ENCODE measurements around the gene TAGLN2. TPM values are rescaled to one million over a fixed set of nuclear protein-coding genes. Genes with fewer than 3 reads are reported as not detected.

Gene TAGLN2
- total RNA-seq, 1 experiment from 2014 or later: 66.9 TPM

DNA sequence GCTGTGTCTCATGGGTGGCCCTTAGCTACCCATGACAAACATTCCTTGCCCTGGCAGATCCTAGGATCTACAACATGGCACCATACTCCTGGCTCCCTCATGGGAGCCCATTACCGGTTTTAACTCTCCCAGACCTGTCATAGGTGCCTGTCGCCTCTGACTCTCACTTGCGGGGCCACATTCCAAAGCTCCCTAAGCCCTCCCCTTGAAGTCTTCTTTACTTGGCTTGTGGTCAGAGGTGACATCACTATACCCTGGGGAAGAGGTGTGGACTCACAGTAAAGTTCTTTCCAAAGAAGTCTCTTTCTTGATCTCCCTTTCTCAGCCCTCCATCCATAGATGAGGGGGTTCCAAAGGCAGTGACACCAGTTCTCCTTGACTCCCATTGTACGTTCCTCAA, 34.1 kb upstream of the TAGLN2 start:
- ATAC-seq (no peak), DNase-seq (ENCODE audit: low spot score) (no peak)
- Mint-ChIP-seq H3K36me3 (no peaks in the 10 kb centered on the region), H3K27ac (0 out of 2 replicates have a peak overlapping the region, but pooled peaks have one; percentile 13), H3K4me1 (peaks cover 3% of the 10 kb centered on the region), H3K27me3 (ENCODE audit: low read depth) (peaks cover 4% of the 10 kb centered on the region), H3K4me3 (no peak overlapping the region), H3K9me3 (no peaks in the 10 kb centered on the region)
- TF ChIP-seq, protein P1, sequence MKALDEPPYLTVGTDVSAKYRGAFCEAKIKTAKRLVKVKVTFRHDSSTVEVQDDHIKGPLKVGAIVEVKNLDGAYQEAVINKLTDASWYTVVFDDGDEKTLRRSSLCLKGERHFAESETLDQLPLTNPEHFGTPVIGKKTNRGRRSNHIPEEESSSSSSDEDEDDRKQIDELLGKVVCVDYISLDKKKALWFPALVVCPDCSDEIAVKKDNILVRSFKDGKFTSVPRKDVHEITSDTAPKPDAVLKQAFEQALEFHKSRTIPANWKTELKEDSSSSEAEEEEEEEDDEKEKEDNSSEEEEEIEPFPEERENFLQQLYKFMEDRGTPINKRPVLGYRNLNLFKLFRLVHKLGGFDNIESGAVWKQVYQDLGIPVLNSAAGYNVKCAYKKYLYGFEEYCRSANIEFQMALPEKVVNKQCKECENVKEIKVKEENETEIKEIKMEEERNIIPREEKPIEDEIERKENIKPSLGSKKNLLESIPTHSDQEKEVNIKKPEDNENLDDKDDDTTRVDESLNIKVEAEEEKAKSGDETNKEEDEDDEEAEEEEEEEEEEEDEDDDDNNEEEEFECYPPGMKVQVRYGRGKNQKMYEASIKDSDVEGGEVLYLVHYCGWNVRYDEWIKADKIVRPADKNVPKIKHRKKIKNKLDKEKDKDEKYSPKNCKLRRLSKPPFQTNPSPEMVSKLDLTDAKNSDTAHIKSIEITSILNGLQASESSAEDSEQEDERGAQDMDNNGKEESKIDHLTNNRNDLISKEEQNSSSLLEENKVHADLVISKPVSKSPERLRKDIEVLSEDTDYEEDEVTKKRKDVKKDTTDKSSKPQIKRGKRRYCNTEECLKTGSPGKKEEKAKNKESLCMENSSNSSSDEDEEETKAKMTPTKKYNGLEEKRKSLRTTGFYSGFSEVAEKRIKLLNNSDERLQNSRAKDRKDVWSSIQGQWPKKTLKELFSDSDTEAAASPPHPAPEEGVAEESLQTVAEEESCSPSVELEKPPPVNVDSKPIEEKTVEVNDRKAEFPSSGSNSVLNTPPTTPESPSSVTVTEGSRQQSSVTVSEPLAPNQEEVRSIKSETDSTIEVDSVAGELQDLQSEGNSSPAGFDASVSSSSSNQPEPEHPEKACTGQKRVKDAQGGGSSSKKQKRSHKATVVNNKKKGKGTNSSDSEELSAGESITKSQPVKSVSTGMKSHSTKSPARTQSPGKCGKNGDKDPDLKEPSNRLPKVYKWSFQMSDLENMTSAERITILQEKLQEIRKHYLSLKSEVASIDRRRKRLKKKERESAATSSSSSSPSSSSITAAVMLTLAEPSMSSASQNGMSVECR (CRISPR knock-in tag; IDR thresholded peaks at IDR 0.05; ENCODE audit: borderline replicate concordance): no peak
- TF ChIP-seq, protein P2, sequence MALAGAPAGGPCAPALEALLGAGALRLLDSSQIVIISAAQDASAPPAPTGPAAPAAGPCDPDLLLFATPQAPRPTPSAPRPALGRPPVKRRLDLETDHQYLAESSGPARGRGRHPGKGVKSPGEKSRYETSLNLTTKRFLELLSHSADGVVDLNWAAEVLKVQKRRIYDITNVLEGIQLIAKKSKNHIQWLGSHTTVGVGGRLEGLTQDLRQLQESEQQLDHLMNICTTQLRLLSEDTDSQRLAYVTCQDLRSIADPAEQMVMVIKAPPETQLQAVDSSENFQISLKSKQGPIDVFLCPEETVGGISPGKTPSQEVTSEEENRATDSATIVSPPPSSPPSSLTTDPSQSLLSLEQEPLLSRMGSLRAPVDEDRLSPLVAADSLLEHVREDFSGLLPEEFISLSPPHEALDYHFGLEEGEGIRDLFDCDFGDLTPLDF (CRISPR knock-in tag; IDR thresholded peaks at IDR 0.05): no peak
- TF ChIP-seq, protein P3, sequence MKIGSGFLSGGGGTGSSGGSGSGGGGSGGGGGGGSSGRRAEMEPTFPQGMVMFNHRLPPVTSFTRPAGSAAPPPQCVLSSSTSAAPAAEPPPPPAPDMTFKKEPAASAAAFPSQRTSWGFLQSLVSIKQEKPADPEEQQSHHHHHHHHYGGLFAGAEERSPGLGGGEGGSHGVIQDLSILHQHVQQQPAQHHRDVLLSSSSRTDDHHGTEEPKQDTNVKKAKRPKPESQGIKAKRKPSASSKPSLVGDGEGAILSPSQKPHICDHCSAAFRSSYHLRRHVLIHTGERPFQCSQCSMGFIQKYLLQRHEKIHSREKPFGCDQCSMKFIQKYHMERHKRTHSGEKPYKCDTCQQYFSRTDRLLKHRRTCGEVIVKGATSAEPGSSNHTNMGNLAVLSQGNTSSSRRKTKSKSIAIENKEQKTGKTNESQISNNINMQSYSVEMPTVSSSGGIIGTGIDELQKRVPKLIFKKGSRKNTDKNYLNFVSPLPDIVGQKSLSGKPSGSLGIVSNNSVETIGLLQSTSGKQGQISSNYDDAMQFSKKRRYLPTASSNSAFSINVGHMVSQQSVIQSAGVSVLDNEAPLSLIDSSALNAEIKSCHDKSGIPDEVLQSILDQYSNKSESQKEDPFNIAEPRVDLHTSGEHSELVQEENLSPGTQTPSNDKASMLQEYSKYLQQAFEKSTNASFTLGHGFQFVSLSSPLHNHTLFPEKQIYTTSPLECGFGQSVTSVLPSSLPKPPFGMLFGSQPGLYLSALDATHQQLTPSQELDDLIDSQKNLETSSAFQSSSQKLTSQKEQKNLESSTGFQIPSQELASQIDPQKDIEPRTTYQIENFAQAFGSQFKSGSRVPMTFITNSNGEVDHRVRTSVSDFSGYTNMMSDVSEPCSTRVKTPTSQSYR (CRISPR knock-in tag; IDR thresholded peaks at IDR 0.05): no peak
- TF ChIP-seq GRHL2 (CRISPR knock-in tag; IDR thresholded peaks at IDR 0.05; ENCODE audit: insufficient replicate concordance, severe bottlenecking) (no peak), NFYB (CRISPR knock-in tag; conservative IDR thresholded peaks at IDR 0.05; ENCODE audit: low read depth) (no peak), NFE2L1 (CRISPR knock-in tag; IDR thresholded peaks at IDR 0.05) (no peak), ZNF416 (CRISPR knock-in tag; IDR thresholded peaks at IDR 0.05) (no peak), ZNF232 (CRISPR knock-in tag; IDR thresholded peaks at IDR 0.05) (no peak), CREB1 (CRISPR knock-in tag; IDR thresholded peaks at IDR 0.05) (no peak), RELA (CRISPR knock-in tag; IDR thresholded peaks at IDR 0.05; ENCODE audit: borderline replicate concordance) (no peak), ZNF317 (CRISPR knock-in tag; IDR thresholded peaks at IDR 0.05; ENCODE audit: borderline replicate concordance, low read depth) (no peak)
- TF ChIP-seq, protein P4, sequence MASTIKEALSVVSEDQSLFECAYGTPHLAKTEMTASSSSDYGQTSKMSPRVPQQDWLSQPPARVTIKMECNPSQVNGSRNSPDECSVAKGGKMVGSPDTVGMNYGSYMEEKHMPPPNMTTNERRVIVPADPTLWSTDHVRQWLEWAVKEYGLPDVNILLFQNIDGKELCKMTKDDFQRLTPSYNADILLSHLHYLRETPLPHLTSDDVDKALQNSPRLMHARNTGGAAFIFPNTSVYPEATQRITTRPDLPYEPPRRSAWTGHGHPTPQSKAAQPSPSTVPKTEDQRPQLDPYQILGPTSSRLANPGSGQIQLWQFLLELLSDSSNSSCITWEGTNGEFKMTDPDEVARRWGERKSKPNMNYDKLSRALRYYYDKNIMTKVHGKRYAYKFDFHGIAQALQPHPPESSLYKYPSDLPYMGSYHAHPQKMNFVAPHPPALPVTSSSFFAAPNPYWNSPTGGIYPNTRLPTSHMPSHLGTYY (CRISPR knock-in tag; IDR thresholded peaks at IDR 0.05): no peak
- ChIA-PET CTCF (interaction anchor here (0.7 to 2.0 kb wide), 3 partner anchors 14 to 659 kb away, joined by 3 to 4 read pairs (median 4); partner anchors contain the start of gene IGSF9), POLR2A (no interaction called here)

DNA sequence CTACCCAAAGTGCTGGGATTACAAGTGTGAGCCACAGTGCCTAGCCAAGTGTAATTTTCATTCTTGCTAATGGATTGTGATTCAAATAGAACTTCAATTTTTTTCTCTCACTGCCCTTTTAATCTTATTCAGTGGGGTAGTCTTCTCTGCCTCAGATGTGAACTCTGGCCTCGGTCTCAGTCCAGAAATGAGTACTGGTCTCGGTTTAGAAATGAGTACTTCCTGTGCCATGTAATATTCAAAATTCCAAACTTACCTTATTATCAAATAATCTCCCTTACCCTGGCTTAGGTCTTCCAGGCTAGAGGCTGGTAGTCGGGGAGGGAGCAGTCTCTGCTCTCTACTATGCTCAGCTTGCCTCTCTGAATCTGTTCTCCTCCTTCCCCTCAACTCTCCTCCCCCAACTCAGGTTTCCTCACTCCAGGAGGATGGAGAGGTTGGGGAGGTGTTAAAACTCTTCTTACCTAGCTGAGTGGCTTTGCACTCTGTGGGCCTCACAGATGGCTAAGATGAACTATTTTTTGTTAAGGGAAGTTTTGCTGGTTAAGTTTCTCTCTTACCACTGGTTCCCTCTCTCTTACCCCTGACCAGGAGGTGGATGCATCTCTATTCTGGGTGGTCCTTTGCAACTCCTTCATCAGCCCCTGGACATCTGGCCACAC, 33.5 kb upstream of the TAGLN2 start:
- POLR2A ChIA-PET: no interaction called here
- CTCF ChIA-PET: interaction anchor here (0.7 to 4.3 kb wide), 4 partner anchors 13 to 660 kb away, joined by 3 to 32 read pairs (median 4); partner anchors contain the start of gene IGSF9
- no peak overlapping the region for H3K4me3 Mint-ChIP-seq
- TF ChIP-seq CREB1 (CRISPR knock-in tag; IDR thresholded peaks at IDR 0.05) (no peak), ATF1 (CRISPR knock-in tag; IDR thresholded peaks at IDR 0.05) (no peak), CREM (CRISPR knock-in tag; IDR thresholded peaks at IDR 0.05) (no peak), NFATC4 (CRISPR knock-in tag; IDR thresholded peaks at IDR 0.05) (no peak)
- DNase-seq (ENCODE audit: low spot score) (no peak), ATAC-seq (no peak)
- no peaks in the 10 kb centered on the region; the same call in 1 of the 2 replicates for H3K4me1 Mint-ChIP-seq
- 0 out of 2 replicates have a peak overlapping the region, but pooled peaks have one; percentile 13 for H3K27ac Mint-ChIP-seq
- no peaks in the 10 kb centered on the region for H3K36me3 Mint-ChIP-seq
- peaks cover 4% of the 10 kb centered on the region for H3K27me3 Mint-ChIP-seq (ENCODE audit: low read depth)
- no peaks in the 10 kb centered on the region for H3K9me3 Mint-ChIP-seq
